ENCODE results near the gene NOL6.
"Not testable (repeated sequence)": the region's sequence is repeated elsewhere in the genome, so short reads cannot be mapped to it uniquely, and the experiment has no call there.

Gene NOL6

GRCh38 chr9:33473643-33474352 is at the start of gene NOL6:
Gene NOL6, minus strand, starts transcription at chr9:33473924. Its CDS starts 82 bp downstream, at chr9:33473842.
- peak; percentile 99 for DNase-seq

GRCh38 chr9:33521861-33522260 is 48.1 kb upstream of the NOL6 start:
- DNase-seq = not testable (repeated sequence)

GRCh38 chr9:33517934-33518577 is 44.3 kb upstream of the NOL6 start:
- DNase-seq = not testable (repeated sequence)

GRCh38 chr9:33517373-33517772 is 43.6 kb upstream of the NOL6 start:
- DNase-seq = peak; percentile 28

- not testable (repeated sequence) for DNase-seq
Measured at GRCh38 chr9:33516397-33516796, 42.7 kb upstream of the NOL6 start.

GRCh38 chr9:33515342-33515995 is 41.7 kb upstream of the NOL6 start:
- DNase-seq = peak; percentile 44

- not testable (repeated sequence) for DNase-seq
Measured at GRCh38 chr9:33512535-33512934, 38.8 kb upstream of the NOL6 start.

GRCh38 chr9:33511184-33511517 is 37.4 kb upstream of the NOL6 start:
- DNase-seq = not testable (repeated sequence)

GRCh38 chr9:33510262-33511183 is 36.8 kb upstream of the NOL6 start:
- DNase-seq = peak; percentile 54

- DNase-seq = no peak
Measured at GRCh38 chr9:33506626-33507370, 33.1 kb upstream of the NOL6 start.

GRCh38 chr9:33498387-33498786 is 24.7 kb upstream of the NOL6 start:
- DNase-seq = peak; percentile 9

GRCh38 chr9:33493819-33494218 is 20.1 kb upstream of the NOL6 start:
- DNase-seq = not testable (repeated sequence)

GRCh38 chr9:33489066-33489465 is 15.3 kb upstream of the NOL6 start:
- no peak for DNase-seq

GRCh38 chr9:33485312-33485711 is 11.6 kb upstream of the NOL6 start:
- not testable (repeated sequence) for DNase-seq

GRCh38 chr9:33480976-33481375 is 7.3 kb upstream of the NOL6 start:
- no peak for DNase-seq

GRCh38 chr9:33480106-33480505 is 6.4 kb upstream of the NOL6 start:
- DNase-seq = no peak

GRCh38 chr9:33476503-33476902 is 2.8 kb upstream of the NOL6 start:
- no peak for DNase-seq

- DNase-seq = no peak
Measured at GRCh38 chr9:33475357-33475756, 1.6 kb upstream of the NOL6 start.

- DNase-seq = no peak
Measured at GRCh38 chr9:33472881-33473615, 676 bp downstream of the NOL6 start.

- DNase-seq = no peak
Measured at GRCh38 chr9:33472171-33472880, 1.4 kb downstream of the NOL6 start.

- DNase-seq = no peak
Measured at GRCh38 chr9:33471361-33471760, 2.4 kb downstream of the NOL6 start.
